NK-92 treated with Interleukin-12 subunit alpha and Interleukin-12 subunit beta, amount 100 ng/mL, for 24 hours (cell line): ENCODE data around the gene GPM6B.

ENCODE experiments used
- DNase-seq: peaks from one replicate; lab custom pipeline; 2025; lab: John Stamatoyannopoulos, UW

Gene GPM6B

DNA sequence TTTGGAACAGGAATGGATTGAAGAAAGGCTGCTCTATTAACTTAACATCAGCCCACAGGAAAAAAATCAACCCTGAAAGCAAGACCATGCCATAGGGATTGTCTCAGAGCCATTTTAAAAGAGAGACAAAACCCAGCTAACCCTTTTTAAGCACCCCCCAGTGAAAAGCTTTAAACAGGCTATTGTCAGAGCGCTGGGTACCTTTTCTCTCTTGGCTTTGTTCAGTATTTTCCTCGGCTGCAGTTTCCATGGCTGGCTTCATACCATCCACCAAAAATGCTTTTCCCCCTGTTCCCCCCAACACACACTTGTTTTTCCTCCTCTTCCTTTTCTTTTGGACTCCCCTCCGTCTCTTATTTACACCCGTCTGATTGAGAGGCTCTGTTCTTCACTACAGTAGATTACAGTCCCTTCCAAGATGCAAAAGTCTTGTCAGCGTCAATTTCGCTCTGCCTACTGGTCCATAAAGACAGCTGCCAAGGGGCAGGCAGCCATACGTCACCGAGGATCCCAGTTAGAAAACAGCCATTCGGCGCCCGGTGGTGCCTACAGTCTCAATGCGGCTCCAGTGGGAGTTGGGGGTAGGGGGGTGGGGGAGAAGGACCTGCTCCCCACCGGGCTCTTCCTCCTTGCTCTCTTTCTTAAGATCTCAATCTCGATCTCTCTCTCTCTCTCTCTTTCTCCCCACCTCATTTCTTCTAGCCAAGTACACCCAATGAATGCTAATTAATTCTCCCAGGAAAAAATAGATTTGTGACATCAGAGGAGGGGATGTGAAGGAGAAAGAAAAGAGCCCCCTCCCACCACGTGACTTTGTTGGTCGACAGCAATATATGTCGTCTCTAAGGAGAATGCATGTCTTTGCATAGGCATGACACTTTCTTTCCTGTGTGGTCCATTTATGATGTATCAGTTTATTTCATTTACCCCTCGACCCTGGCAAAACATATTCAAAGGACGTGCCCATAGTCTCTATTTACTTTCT lies at the start of gene GPM6B:
Gene GPM6B (minus strand): TSS at position 451 of the 985 bp plus-strand sequence. CDS start 189 bp downstream, at position 262.
- no peak for DNase-seq

DNA sequence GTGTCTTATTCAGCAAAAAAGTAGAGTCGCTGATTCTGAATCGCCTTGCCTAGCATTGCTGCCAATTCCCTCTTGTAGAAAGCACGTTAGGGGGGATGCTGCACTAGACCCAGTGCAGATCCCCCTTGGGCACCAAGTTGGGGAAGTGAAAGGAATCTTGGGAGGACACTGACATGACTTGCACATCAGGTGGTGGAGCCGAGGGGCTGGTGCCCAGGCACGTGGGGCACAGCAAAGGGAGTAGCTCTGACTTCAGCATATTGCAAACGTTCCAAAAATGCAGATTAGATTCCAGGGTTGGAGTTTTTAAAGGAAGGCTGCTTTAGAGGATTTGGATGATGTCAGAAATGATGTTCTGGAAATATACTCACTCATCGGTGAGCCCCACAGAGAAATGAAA lies 47.4 kb upstream of the GPM6B start:
- no peak for DNase-seq

DNA sequence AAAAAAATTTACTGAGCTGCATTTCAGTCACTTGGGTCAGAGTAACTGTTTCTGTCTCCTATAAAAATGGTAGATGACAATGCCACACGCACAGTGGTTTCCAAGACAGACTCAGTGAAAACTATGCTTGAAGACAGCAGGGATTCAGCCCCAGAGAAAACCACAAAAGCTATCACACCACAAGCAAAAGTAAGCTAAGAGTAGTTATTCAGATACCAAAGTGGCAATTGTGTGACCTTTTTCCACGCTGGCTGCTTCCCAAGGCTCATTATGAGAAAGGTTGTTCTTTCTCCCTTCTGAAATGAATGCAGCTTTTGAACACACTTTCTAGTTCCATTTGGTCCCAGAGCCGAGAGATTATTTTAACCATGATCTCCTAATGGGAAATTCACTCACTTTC lies 46.4 kb upstream of the GPM6B start:
- DNase-seq: no peak

DNA sequence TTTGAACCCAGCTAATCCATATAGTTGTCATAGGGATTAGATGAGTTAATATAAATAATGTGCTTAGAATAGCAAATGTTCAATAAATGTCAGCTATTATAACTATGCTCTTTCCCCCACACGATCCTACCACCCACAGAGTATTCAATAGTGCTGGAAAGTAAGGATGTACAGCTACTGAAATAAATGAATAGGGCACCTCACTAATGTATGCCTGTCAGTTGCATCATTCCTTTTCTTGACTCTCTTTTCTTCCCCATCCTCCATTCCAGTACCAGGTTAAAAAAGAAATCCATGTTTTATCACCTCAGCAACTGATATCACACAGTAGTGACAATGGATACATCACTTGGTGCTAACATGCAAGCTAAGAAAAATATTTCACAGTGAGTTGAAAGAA lies 42.8 kb upstream of the GPM6B start:
- no peak for DNase-seq

GRCh38 chrX:13857804-13858203 lies 40.9 kb upstream of the GPM6B start:
- DNase-seq: no peak

GRCh38 chrX:13855689-13856450 lies 39.0 kb upstream of the GPM6B start:
- DNase-seq: no peak

DNA sequence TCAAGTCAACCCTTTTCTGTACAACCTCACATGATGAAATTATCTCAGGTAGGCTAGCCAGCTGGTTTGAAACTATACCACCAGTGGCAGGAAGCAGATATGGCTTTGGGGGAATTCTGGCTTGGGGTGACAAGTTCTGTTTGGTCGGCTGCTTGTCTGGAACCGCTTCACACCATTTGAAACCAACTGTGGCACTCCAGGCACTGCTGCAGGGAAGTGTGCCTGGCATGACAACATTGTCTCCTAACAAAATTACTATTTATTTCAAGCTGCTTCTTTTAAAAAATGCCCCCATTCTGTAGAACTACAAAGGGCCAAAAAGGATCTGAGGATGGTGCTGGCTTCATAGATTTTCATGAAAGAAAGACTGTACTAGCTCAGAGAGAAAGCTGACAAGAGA lies 37.1 kb upstream of the GPM6B start:
- DNase-seq: no peak

DNA sequence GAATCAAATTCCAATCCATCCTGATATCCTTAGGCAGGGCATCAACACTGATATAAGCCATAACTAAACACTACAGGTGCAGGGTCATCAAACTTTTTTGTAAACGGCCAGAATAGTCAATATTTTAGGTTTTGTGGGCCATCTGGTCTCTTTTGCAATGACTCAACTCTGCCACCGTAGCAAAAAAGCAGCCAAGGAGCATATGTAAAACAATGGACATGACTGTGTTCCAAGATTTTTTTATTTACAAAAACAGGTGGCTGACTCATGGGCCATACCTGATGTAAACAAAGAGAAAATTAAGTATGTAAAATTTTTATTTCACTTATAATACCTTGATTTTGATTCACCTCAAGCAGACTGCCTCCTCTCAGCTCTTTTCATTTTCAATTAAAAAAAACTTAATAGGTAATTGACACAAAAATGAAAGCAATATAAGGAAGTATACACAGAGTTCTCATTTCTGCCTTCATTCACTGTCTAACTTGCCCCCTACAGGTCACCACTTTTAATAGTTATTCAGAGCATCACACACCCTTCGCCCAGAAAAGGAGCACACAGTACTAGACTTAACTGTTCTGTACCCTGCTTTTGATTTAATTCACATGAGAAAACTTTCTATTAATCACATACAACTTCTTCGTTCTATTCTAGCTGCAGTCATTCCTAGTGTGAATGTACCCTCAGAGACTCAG lies 35.3 kb upstream of the GPM6B start:
- no peak for DNase-seq

- DNase-seq: no peak
Measured at GRCh38 chrX:13845721-13846378, 29.0 kb upstream of the GPM6B start.

GRCh38 chrX:13843150-13843721 lies 26.3 kb upstream of the GPM6B start:
- no peak for DNase-seq

- no peak for DNase-seq
Measured at GRCh38 chrX:13840121-13840520, 23.2 kb upstream of the GPM6B start.

DNA sequence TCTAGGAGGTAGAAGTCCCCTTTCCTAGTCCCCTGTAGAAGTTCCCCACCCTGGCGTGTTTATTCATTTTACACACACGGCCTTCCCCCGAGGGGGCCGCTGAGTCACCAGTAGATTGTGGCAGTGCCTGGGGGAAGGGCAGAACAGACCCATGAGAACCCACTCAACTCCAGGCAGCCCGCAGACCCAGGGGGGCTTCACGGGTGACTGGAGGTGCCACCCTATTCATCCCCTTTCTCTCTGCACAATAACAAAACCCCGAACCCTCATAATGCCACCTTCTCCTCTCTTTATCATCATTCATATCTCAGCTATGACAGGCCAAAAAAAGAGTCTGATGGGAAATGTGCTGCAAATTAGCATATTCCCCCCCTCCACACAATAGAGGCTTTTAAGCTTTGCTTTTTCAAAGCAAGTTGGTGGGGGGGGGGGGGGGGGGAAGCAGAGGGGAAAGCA lies 20.4 kb upstream of the GPM6B start:
- DNase-seq: no peak

GRCh38 chrX:13836575-13836974 lies 19.7 kb upstream of the GPM6B start:
- DNase-seq: no peak

- DNase-seq: no peak
Measured at GRCh38 chrX:13835825-13836224, 18.9 kb upstream of the GPM6B start.

DNA sequence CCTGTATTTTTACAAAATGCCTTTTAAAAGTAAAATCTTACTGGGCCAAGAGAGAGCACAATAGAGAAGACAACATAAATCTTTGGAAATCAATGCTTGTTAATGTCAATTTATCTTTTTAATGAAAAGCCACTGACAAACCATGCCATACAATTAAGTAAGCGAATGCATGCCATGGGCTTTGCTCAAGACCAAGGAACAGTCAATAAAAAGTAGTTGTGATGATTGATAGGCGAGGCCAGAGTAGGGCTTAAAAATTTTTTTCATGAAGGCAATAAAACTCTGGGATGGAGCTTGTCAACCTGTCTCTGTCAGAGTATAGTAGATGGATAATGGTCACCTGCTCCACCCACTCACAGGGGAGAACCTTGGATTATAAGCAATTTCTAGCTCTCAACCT lies 17.5 kb upstream of the GPM6B start:
- DNase-seq: no peak

DNA sequence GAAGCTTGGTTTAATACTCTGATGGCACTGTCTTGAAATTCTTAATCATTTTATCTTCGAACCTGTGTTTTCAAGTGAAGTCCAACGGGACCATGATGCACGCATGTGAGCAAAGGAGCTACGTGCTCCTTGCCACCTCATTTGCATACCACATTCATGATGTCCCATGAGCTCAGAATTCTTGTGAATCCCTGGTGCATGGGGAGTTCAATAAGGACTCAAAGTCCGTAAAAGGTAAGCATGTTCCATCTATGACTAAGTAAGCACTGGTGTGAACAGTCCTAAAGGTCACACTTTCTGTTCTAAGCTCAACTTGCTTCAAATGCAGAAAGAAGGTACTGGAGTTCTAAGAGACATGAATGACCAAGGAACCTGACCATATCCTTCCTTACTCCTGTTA lies 13.1 kb upstream of the GPM6B start:
- DNase-seq: no peak

- no peak for DNase-seq
Measured at GRCh38 chrX:13828392-13828791, 11.5 kb upstream of the GPM6B start.

GRCh38 chrX:13827298-13828090 lies 10.6 kb upstream of the GPM6B start:
- no peak for DNase-seq

GRCh38 chrX:13826770-13827169 lies 9.9 kb upstream of the GPM6B start:
- DNase-seq: no peak

GRCh38 chrX:13825178-13825762 lies 8.4 kb upstream of the GPM6B start:
- no peak for DNase-seq
